ENCODE measurements around the gene DNAH17. TPM values are rescaled to one million over a fixed set of nuclear protein-coding genes. Genes with fewer than 3 reads are reported as not detected.

Gene DNAH17
- total RNA-seq, 4 donors from 2014 or later, result 0.89 to 15.4 (median 3.8) TPM

DNA sequence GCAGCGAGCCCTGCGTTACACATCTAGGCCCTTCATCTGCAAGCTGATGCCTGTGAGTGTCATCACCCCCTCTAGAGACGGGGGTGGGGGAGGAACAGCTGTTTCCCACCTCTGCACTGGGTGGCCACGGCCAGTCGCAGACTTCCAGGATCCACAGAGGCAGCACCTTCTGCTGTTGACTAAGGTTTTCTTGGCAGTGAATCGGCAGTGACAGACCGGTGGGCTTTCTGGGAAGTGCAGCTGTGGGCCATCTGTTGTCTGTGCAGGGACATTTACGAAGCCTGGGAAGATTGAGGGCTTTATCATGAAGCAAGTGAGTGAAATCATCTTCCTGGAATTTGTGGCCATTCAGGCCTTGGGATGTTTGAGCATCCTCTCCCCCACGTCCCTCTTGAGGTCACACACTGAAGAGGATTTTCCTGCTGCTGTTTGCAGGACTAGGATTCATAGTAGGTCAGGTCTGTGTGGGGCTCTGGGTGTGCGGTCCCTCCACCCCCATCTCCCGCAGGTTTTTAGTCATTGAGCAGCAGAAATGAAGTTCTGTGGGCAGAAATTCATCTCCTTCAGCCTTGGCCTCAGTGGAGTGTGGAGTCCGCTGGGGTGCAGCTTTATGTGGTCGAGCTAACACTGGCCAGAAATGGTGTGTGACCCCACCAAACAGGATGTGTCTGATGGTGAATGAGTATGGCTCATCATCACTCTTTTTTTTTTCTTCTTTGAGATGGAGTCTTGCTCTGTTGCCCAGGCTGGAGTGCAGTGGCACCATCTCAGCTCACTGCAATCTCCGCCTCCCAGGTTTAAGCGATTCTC lies 186.8 kb downstream of the DNAH17 start:
- H3K4me3 ChIP-seq (ENCODE audit: low read depth, poor library complexity, severe bottlenecking), result no peak overlapping the region
- no peak for DNase-seq (ENCODE audit: low spot score in 2 of 2)
- TF ChIP-seq, protein P1, sequence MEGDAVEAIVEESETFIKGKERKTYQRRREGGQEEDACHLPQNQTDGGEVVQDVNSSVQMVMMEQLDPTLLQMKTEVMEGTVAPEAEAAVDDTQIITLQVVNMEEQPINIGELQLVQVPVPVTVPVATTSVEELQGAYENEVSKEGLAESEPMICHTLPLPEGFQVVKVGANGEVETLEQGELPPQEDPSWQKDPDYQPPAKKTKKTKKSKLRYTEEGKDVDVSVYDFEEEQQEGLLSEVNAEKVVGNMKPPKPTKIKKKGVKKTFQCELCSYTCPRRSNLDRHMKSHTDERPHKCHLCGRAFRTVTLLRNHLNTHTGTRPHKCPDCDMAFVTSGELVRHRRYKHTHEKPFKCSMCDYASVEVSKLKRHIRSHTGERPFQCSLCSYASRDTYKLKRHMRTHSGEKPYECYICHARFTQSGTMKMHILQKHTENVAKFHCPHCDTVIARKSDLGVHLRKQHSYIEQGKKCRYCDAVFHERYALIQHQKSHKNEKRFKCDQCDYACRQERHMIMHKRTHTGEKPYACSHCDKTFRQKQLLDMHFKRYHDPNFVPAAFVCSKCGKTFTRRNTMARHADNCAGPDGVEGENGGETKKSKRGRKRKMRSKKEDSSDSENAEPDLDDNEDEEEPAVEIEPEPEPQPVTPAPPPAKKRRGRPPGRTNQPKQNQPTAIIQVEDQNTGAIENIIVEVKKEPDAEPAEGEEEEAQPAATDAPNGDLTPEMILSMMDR (IDR thresholded peaks at IDR 0.05), result no peak
- no peak for TF ChIP-seq POLR2A (IDR thresholded peaks at IDR 0.05)
- intact Hi-C loops (cut with DNase I; ENCODE audit: low total_unique reads), result no loop called here
- WGBS, 2 donors, result 72 to 76% methylated on average over 15 of the region's 15 CpGs

DNA sequence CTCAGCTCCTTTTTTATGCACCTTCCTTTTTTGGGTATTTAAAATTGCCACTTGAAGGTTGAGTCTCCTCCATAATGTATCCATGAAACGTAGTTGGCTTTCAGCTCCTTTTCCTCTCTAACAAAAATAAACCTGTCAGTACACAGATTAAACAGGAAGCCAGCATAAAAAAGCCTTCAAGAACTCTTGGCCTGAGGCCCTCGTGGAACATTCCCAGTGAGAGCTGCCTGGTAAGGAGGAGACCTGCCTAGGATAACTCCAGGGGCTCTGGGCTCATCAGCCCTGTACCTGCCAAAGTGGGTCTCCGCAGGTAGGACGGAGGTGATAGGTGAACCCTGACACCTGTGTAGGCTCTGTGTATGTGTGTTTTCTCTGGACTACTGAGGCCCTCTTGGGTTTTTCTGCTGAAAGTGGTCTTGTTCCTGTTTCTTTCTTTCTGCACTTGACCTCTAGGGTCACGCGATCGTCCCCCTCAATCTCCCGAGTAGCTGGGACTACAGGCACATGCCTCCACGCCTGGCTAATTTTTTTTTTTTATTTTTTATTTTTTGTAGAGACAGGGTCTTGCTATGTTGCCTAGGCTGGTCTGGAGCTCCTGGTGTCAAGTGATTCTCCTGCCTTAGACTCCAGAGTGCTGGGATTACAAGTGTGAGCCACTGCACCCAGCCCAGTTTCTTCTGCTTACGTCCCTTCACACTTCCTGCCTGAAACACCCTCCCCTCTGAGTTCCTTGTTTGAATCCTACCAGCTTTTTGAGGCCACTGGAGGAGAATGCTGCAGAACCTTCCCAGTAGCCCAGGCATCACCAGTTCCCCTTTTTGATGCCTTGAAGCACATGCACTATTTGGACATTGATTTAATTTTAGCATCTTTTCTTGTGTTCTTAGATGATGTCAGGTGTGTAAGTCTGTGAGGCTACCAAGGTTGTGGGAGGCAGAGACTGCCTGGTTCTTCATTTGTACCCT lies 188.9 kb downstream of the DNAH17 start:
- 45 to 48% methylated on average over 10 of the region's 10 CpGs for WGBS, 2 donors
- no peak for TF ChIP-seq POLR2A (IDR thresholded peaks at IDR 0.05)
- TF ChIP-seq, protein P1 (IDR thresholded peaks at IDR 0.05), result no peak
- DNase-seq (ENCODE audit: low spot score in 2 of 2), result no peak
- H3K4me3 ChIP-seq (ENCODE audit: low read depth, poor library complexity, severe bottlenecking), result no peak overlapping the region
- intact Hi-C loops (cut with DNase I; ENCODE audit: low total_unique reads), result no loop called here

DNA sequence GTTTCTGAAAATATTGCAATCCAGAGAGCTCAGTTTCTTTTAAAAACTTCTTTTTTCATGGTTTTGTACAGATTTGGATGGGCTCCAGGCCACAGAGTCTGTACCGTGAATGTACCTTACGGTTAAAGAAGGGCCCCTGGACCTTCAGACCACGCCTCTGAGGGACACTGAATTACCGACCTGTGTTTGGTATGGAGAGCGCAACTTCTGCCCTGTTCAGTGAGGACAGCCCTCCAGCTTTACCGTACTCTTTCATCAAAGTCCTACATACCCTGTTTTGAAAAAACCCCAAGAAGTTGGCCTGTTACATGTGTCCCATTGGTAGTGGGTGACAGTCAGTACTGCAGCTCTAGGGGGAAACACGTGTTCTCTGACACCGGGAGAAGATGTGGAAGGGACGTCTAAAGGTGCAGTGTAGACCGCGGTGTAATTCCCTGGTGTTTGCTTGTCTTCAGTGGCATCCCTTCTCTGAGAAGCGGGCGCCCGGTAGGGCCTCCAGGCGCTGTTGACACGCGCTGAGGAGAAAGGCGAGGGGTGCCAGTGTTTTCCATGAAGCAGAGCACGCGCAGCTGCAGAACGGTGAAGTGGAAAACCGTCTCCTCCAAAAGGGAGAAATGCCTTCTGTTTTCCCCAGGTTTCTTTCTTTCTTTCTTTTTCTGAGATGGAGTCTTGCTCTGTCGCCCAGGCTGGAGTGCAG lies 192.6 kb downstream of the DNAH17 start:
- H3K4me3 ChIP-seq (ENCODE audit: low read depth, poor library complexity, severe bottlenecking), result no peak overlapping the region
- DNase-seq (ENCODE audit: low spot score in 2 of 2), result no peak
- intact Hi-C loops (cut with DNase I; ENCODE audit: low total_unique reads), result no loop called here
- WGBS, 2 donors, result 82 to 86% methylated on average over 23 of the region's 23 CpGs
- TF ChIP-seq, protein P1 (IDR thresholded peaks at IDR 0.05), result no peak
- TF ChIP-seq POLR2A (IDR thresholded peaks at IDR 0.05), result no peak

DNA sequence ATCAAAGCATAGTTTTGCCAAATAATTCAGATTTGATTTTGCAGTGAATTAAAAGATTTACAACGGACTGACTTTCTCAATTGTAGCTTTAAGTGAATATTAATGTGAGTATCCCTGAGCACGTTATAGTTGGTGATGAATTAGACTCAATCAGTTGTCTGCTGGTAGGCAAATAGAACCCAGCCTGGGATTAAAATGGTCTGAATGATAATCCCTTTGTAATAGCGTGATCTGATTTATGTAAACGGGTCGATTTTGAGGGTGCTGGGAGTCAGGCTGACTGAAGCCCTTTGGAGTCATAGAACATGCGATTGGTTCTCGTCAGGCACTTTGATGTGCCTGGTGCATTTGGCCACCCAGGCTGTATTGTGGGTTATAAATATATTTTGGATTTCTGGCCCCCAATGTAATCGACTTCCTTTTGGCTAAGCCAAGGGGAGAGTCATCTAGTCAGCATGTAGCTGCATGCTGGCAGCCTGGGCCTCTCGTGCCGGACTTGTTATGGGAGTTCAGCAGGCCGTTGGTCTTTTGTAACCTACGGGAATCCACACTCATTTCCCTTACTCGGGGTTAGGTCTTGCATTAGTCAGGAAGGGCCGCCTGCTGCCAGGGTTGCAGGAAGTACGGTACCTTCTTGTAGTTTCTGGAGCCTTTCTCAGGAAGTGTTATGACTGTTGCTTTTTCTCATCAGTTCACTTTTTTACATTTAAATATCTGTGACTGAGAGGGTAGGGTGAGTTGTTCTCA lies 193.3 kb downstream of the DNAH17 start:
- DNase-seq (ENCODE audit: low spot score in 2 of 2), result peak; percentile 67 to 93
- 32 to 33% methylated on average over 15 of the region's 15 CpGs for WGBS, 2 donors
- intact Hi-C loops (cut with DNase I; ENCODE audit: low total_unique reads), result no loop called here
- TF ChIP-seq, protein P1 (IDR thresholded peaks at IDR 0.05), result no peak
- no peak for TF ChIP-seq POLR2A (IDR thresholded peaks at IDR 0.05)
- H3K4me3 ChIP-seq (ENCODE audit: low read depth, poor library complexity, severe bottlenecking), result no peak overlapping the region

All from lower leg skin (tissue), 4 donors.